ENCODE results near the gene DIRAS1. TPM values are rescaled to one million over a fixed set of nuclear protein-coding genes. Genes with fewer than 3 reads are reported as not detected.

Gene DIRAS1
- polyA plus RNA-seq, 1 experiment, result 21.4 TPM

DNA sequence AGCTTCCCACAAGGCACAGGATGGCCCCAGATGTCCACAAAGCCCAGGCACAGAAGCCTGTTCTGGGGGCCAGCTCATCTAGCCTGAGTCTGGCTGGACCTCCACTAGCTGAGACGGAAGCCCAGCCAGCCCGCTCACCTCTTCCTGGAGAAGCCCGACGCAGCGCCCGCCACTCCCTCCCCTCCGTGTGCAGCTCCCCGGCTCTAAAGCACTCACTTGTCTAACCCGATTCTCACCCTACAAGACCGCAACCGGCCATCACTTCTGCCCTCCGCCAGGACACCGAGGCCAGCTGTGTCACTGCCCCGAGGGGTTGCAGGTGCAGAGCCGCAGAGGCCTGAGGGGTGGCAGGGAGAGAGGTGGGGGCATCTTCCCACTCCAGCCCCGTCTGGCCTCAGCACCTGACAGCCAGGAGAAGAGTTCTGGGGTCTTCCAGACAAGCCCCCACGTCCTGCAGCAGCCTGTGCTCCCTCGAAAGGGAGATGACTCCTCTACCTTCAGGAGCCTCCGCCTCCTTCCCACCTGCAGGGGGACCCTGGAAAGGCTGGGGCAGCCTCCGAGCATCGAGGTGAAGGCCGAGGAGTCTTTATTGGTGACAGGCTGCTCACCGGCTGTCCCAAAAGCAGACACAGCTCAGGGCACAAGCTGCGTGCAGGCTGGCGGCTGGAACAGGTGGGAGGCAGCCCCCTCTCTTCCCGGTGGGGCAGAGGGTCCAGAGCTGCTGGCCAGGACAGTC is 5.9 kb upstream of the DIRAS1 start:
- CTCF ChIA-PET, result interaction anchor here (0.7 to 1.9 kb wide), 5 partner anchors 15 to 90 kb away, joined by 3 to 4 read pairs (median 3); no protein-coding TSS in a partner anchor
- H3K27me3 ChIP-seq (ENCODE audit: control insufficient read depth, insufficient read depth, low read length), result peaks cover 4% of the 10 kb centered on the region; the same call in 1 of the 2 replicates
- no peak for DNase-seq (ENCODE audit: low read depth)

DNA sequence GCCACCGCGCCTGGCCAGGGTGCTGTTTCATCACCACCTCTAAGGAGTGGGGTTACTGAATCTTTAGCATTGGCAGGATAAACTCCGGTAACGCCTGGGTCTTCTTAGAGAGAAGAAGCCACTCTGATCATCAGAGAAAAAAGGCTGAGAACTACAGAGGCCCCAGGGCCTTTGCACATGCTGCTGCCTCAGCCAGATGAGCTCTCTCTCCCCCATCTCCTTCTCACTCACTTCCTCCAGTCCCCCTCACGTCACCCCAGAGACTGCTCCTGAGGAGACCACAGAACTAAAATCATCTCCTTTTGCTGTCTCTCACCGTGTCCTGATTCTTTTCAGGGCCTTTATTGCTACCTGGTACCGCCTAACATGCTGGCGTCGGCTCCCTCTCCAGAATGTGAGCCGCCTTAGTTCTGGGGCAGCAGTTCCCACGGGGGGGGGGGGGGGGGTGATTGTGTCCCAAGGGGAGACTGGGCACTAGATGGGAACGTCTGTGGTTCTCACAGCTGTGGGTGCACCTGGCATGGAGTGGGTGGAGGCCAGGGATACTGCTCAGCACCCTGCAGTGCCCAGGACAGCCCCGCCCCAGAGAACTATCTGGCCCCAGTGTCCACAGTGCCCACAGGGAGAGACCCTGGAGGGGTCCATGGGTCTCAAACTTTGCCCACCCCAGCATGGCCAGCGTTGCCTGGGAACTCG is 5.1 kb upstream of the DIRAS1 start:
- peaks cover 4% of the 10 kb centered on the region; the same call in 1 of the 2 replicates for H3K27me3 ChIP-seq (ENCODE audit: control insufficient read depth, insufficient read depth, low read length)
- H3K4me3 ChIP-seq (ENCODE audit: low read depth, low read length), result no peak overlapping the region
- POLR2A ChIA-PET, result no interaction called here
- CTCF ChIA-PET, result interaction anchor here (0.7 to 1.5 kb wide), 4 partner anchors 15 to 89 kb away, joined by 3 to 6 read pairs (median 3); no protein-coding TSS in a partner anchor
- no peaks in the 10 kb centered on the region for H3K36me3 ChIP-seq (ENCODE audit: control insufficient read depth, insufficient read depth, low read length)
- DNase-seq (ENCODE audit: low read depth), result no peak
- TF ChIP-seq, protein P1, sequence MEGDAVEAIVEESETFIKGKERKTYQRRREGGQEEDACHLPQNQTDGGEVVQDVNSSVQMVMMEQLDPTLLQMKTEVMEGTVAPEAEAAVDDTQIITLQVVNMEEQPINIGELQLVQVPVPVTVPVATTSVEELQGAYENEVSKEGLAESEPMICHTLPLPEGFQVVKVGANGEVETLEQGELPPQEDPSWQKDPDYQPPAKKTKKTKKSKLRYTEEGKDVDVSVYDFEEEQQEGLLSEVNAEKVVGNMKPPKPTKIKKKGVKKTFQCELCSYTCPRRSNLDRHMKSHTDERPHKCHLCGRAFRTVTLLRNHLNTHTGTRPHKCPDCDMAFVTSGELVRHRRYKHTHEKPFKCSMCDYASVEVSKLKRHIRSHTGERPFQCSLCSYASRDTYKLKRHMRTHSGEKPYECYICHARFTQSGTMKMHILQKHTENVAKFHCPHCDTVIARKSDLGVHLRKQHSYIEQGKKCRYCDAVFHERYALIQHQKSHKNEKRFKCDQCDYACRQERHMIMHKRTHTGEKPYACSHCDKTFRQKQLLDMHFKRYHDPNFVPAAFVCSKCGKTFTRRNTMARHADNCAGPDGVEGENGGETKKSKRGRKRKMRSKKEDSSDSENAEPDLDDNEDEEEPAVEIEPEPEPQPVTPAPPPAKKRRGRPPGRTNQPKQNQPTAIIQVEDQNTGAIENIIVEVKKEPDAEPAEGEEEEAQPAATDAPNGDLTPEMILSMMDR (IDR thresholded peaks at IDR 0.05; ENCODE audit: insufficient read depth, low read depth, low read length), result no peak

More for the DNA sequence above, 5.9 kb upstream of the DIRAS1 start:
- Histone ChIP-seq H3K36me3 (ENCODE audit: control insufficient read depth, insufficient read depth, low read length) (no peaks in the 10 kb centered on the region; the same call in 1 of the 2 replicates), H3K4me3 (ENCODE audit: low read depth, low read length) (no peak overlapping the region)
- POLR2A ChIA-PET, result no interaction called here
- TF ChIP-seq, protein P1 (IDR thresholded peaks at IDR 0.05; ENCODE audit: insufficient read depth, low read depth, low read length), result no peak

DNA sequence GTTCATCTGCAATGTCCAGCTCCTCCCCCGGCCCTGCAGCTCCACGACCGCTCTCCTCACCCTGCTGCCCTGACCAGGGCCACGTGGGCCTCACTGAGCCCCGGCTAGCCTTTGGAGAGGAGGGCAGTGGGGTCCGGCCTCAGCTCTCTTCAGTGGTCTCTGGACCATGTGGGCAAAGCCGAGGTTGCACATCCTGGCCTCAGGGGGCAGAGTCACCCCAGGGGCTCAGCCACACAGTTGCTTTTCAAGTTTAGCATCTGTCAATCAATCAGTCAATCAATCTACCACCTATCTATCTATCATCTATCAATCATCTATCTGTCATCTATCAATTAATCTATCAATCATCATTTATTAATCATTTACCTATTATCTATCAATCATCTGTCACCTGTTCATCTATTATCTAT is 3.0 kb upstream of the DIRAS1 start:
- no peak for DNase-seq (ENCODE audit: low read depth)
- POLR2A ChIA-PET, result no interaction called here
- TF ChIP-seq, protein P1 (IDR thresholded peaks at IDR 0.05; ENCODE audit: insufficient read depth, low read depth, low read length), result peak; percentile 30; the same call in 1 of the 2 replicates
- CTCF ChIA-PET, result interaction anchor here (0.8 to 2.4 kb wide), 5 partner anchors 11 to 87 kb away, joined by 3 to 15 read pairs (median 3); no protein-coding TSS in a partner anchor
- peaks cover 4% of the 10 kb centered on the region; the same call in 1 of the 2 replicates for H3K27me3 ChIP-seq (ENCODE audit: control insufficient read depth, insufficient read depth, low read length)
- no peak overlapping the region for H3K4me3 ChIP-seq (ENCODE audit: low read depth, low read length)
- no peaks in the 10 kb centered on the region for H3K36me3 ChIP-seq (ENCODE audit: control insufficient read depth, insufficient read depth, low read length)

GRCh38 chr19:2723747-2724146 is 2.6 kb upstream of the DIRAS1 start:
- H3K27me3 ChIP-seq (ENCODE audit: control insufficient read depth, insufficient read depth, low read length), result peaks cover 4% of the 10 kb centered on the region; the same call in 1 of the 2 replicates

More at GRCh38 chr19:2723747-2724146, 2.6 kb upstream of the DIRAS1 start:
- TF ChIP-seq, protein P1 (IDR thresholded peaks at IDR 0.05; ENCODE audit: insufficient read depth, low read depth, low read length), result no peak
- ChIA-PET POLR2A (no interaction called here), CTCF (interaction anchor here (0.8 to 2.4 kb wide), 4 partner anchors 11 to 87 kb away, joined by 3 to 15 read pairs (median 5); no protein-coding TSS in a partner anchor)
- Histone ChIP-seq H3K4me3 (ENCODE audit: low read depth, low read length) (no peak overlapping the region), H3K36me3 (ENCODE audit: control insufficient read depth, insufficient read depth, low read length) (no peaks in the 10 kb centered on the region)
- DNase-seq (ENCODE audit: low read depth), result no peak
